ENCODE results near the gene TMEFF2.

DNA sequence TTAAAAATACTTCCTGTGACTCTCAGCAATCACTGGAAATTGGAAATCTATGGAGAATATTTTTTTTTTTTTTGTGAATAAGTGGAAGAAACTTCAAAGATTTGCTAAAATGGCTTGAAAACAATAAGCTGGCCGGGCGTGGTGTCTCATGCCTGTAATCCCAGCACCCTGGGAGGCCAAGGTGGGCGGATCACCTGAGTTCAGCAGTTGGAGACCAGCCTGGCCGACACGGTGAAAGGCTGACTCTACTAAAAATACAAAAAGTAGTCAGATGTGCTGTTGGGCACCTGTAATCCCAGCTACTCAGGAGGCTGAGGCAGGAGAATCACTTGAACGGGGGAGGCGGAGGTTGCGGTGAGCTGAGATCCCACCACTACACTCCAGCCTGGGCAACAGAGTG, 192.3 kb downstream of the TMEFF2 start:
- no peak for TF ChIP-seq EZH2phosphoT487 (IDR thresholded peaks at IDR 0.05; ENCODE audit: unreplicated experiment)
- TF ChIP-seq, protein P1, sequence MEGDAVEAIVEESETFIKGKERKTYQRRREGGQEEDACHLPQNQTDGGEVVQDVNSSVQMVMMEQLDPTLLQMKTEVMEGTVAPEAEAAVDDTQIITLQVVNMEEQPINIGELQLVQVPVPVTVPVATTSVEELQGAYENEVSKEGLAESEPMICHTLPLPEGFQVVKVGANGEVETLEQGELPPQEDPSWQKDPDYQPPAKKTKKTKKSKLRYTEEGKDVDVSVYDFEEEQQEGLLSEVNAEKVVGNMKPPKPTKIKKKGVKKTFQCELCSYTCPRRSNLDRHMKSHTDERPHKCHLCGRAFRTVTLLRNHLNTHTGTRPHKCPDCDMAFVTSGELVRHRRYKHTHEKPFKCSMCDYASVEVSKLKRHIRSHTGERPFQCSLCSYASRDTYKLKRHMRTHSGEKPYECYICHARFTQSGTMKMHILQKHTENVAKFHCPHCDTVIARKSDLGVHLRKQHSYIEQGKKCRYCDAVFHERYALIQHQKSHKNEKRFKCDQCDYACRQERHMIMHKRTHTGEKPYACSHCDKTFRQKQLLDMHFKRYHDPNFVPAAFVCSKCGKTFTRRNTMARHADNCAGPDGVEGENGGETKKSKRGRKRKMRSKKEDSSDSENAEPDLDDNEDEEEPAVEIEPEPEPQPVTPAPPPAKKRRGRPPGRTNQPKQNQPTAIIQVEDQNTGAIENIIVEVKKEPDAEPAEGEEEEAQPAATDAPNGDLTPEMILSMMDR (conservative IDR thresholded peaks at IDR 0.05; ENCODE audit: low read depth in 2 of 2) = no peak
